GM12878 (cell line): ENCODE results near the gene AP2A2. TPM values are rescaled to one million over a fixed set of nuclear protein-coding genes. Genes with fewer than 3 reads are reported as not detected.

ENCODE experiments used
- ATAC-seq: fragments of 200-7000 bp; cut with Tn5 transposase; 3 replicates; pipeline ENCODE4 v1.9.1; 2020; ENCODE audit warnings: mild to moderate bottlenecking, moderate library complexity
- BruUV-seq: library from RNA; stranded (reverse); fragments of 400-500 nt; replicated peaks from 2 replicates; lab custom pipeline; 2021; lab: Mats Ljungman, UMichigan
- CTCF ChIA-PET: fragments of 300-600 bp; sonication (Branson Sonifier 250); formaldehyde crosslinking; extraction: SDS; loops from one replicate; lab custom pipeline; 2021; ENCODE audit warnings: inconsistent platforms; lab: Yijun Ruan, JAX
- POLR2A ChIA-PET: fragments of 350-600 bp; formaldehyde crosslinking; extraction: SDS; loops from one replicate; lab custom pipeline; 2021; ENCODE audit warnings: inconsistent platforms; lab: Charles Lee
- RAD21 ChIA-PET: fragments of 300-600 bp; sonication (Branson Sonifier 250); formaldehyde crosslinking; loops from one replicate; lab custom pipeline; 2023; ENCODE audit warnings: antibody characterized with exemption; ENCODE audit not compliant: unreplicated experiment; lab: Charles Lee
- SMC1A ChIA-PET: fragments of 300-600 bp; sonication (Branson Sonifier 250); formaldehyde crosslinking; loops from one replicate; lab custom pipeline; 2023; ENCODE audit not compliant: unreplicated experiment, uncharacterized antibody; lab: Charles Lee
- DNase-seq: peaks from one replicate; pipeline ENCODE4 v3.0.0-alpha.2; 2011; ENCODE audit warnings: low read depth, low spot score
- FAIRE-seq: peaks from 3 replicates; lab custom pipeline; 2011; peaks lifted over from hg19 to GRCh38; lab: Jason Lieb, UNC
- H2AFZ ChIP-seq: 2 replicates; pipeline ENCODE4 v1.6.0; 2011; ENCODE audit warnings: low read depth, low read length, control low read depth; ENCODE audit not compliant: control insufficient read depth
- H3K27ac ChIP-seq: 2 replicates; pipeline ENCODE4 v1.5.1; 2011; ENCODE audit warnings: control low read depth; ENCODE audit not compliant: control insufficient read depth, insufficient read depth
- H3K27me3 ChIP-seq, 2 experiments: replicated peaks in 1 of 2; 2 replicates each; pipeline versions ENCODE4 v1.6.0 to v1.6.1; 2011; ENCODE audit warnings: low read length in 1 of 2; ENCODE audit not compliant: control insufficient read depth in 2 of 2, insufficient read depth in 2 of 2
- H3K36me3 ChIP-seq, 2 experiments: 2 replicates each; pipeline ENCODE4 v1.5.1; 2011; ENCODE audit warnings: low read length in 1 of 2; ENCODE audit not compliant: control insufficient read depth in 2 of 2, insufficient read depth in 2 of 2
- H3K4me1 ChIP-seq: 2 replicates; pipeline ENCODE4 v1.6.1; 2011; ENCODE audit warnings: mild to moderate bottlenecking, low read length, moderate library complexity, mixed read lengths; ENCODE audit not compliant: control insufficient read depth, insufficient read depth
- H3K4me2 ChIP-seq: 2 replicates; pipeline ENCODE4 v1.6.0; 2011; ENCODE audit warnings: control low read depth; ENCODE audit not compliant: control insufficient read depth, insufficient read depth
- H3K4me3 ChIP-seq: fragments of 200-600 bp; sonication (generic); 2 replicates; pipeline ENCODE4 v1.5.1; 2016
- H3K79me2 ChIP-seq: 2 replicates; pipeline ENCODE4 v1.6.0; 2011; ENCODE audit warnings: low read length; ENCODE audit not compliant: control insufficient read depth, insufficient read depth
- H3K9ac ChIP-seq: 2 replicates; pipeline ENCODE4 v1.8.0; 2011; ENCODE audit warnings: low read length, control low read depth, mixed read lengths; ENCODE audit not compliant: control insufficient read depth, insufficient read depth
- H3K9me3 ChIP-seq: replicated peaks from 3 replicates; pipeline ENCODE4 v1.5.1; 2011; ENCODE audit warnings: mild to moderate bottlenecking, low read length; ENCODE audit not compliant: control insufficient read depth, insufficient read depth
- H4K20me1 ChIP-seq: 2 replicates; pipeline ENCODE4 v1.6.0; 2011; ENCODE audit not compliant: control insufficient read depth, insufficient read depth
- ATF7 ChIP-seq: fragments of 450-650 bp; IDR thresholded peaks from 2 replicates; pipeline ENCODE4 v1.6.1; 2016; ENCODE audit warnings: low read depth, mild to moderate bottlenecking
- FOXM1 ChIP-seq: IDR thresholded peaks from 2 replicates; pipeline ENCODE4 v1.6.1; 2012; ENCODE audit warnings: low read depth, mild to moderate bottlenecking, inconsistent platforms, low read length, moderate library complexity
- HCFC1 ChIP-seq: fragments of 150-350 bp; IDR thresholded peaks from 2 replicates; pipeline ENCODE4 v1.6.1; 2014; ENCODE audit warnings: low read length
- MEF2A ChIP-seq: IDR thresholded peaks from 2 replicates; pipeline ENCODE4 v1.6.1; 2011; ENCODE audit warnings: low read depth, mild to moderate bottlenecking, low read length, moderate library complexity; ENCODE audit not compliant: insufficient read depth
- POLR2AphosphoS2 ChIP-seq: IDR thresholded peaks from 2 replicates; pipeline ENCODE4 v1.6.1; 2011; ENCODE audit warnings: low read depth, mild to moderate bottlenecking, low read length, improper control_type of control experiment, moderate library complexity
- RUNX3 ChIP-seq: IDR thresholded peaks from 2 replicates; pipeline ENCODE4 v1.6.1; 2012; ENCODE audit warnings: low read length, inconsistent platforms
- SREBF1 ChIP-seq: IDR thresholded peaks from 2 replicates; pipeline ENCODE4 v1.6.1; 2012; ENCODE audit warnings: mild to moderate bottlenecking, low read length
- WGBS: methylation state at CpG from one replicate; pipeline ENCODE4 v1.1.6; 2016; ENCODE audit warnings: low lambda C conversion rate; ENCODE audit not compliant: insufficient replicate concordance, insufficient coverage; ENCODE audit errors: missing lambda C conversion rate; 5-methylcytosine and 5-hydroxymethylcytosine counted together
- in situ Hi-C: fragments of 300-500 bp; cut with MboI; formaldehyde crosslinking; loops from 9 replicates; pipeline ENCODE4 v1.14.3; 2018; ENCODE audit warnings: mixed read lengths
- intact Hi-C: fragments of 100-400 bp; cut with micrococcal nuclease; formaldehyde crosslinking; loops from one replicate; pipeline ENCODE4 v1.14.2; 2022; ENCODE audit not compliant: unreplicated experiment
- polyA plus RNA-seq, 11 experiments: library from polyadenylated mRNA; depleted of rRNA in 4 of 11; unstranded in 6 of 11; stranded (reverse) in 5 of 11; fragments of >200 nt; fragmentation: Nextera tagmentation in 4 of 11; fragmentation: Illumina TruSeq in 1 of 11; extraction: Ambion mirVana in 4 of 11; extraction: Trizol in 1 of 11; gene quantifications; 1 replicate in 1 of 11; 2 replicates in 10 of 11; pipeline versions ENCODE4 v1.2.1 to v1.2.3, GENCODE V29; 2011 to 2016; ENCODE audit warnings: inconsistent platforms in 2 of 11, missing spikeins in 2 of 11, low read depth in 1 of 11
- total RNA-seq, 4 experiments: library from RNA; depleted of rRNA in 3 of 4; stranded (reverse); fragments of >200 nt in 3 of 4; fragmentation: Illumina TruSeq in 1 of 4; extraction: Trizol in 1 of 4; gene quantifications; 2 replicates each; pipeline versions ENCODE4 v1.2.1 to v1.2.3, GENCODE V29; 2013 to 2021
- TF ChIP-seq, protein P1 (sequence below): fragments of 450-650 bp; formaldehyde crosslinking; IDR thresholded peaks from 2 replicates; pipeline ENCODE4 v1.5.0; 2022; ENCODE audit warnings: mild to moderate bottlenecking, missing genetic modification characterization
- TF ChIP-seq, protein P2 (sequence below): fragments of 450-650 bp; IDR thresholded peaks from 2 replicates; pipeline ENCODE4 v1.6.1; 2017; ENCODE audit warnings: low read depth, mild to moderate bottlenecking, moderate library complexity

Gene AP2A2
- total and polyA plus RNA-seq, 10 of the 15 experiments (the other 5 are each of a cell fraction or from before 2014, with no cell fraction given): 0.58 to 48.8 (median 18.2) TPM

DNA sequence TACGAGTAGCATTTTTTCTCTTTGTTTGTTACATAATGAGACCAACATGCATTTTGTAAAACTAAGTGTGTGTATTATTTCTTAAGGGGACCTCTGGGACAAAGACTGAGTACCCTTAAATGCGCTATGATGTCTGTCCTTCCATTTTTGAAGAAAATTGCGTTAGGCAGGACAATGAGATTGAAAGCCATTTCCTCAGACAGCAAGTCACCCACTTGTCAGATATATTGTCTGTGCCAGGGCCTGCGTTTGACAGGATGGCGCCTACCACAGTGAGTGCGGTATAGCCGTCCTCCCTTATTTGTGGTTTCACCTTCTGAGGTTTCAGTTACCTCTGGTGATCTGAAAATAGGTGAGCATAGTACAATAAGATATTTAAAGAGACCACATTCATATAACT lies 2.2 kb downstream of the AP2A2 start:
- H3K79me2 ChIP-seq: peaks cover 31% of the 10 kb centered on the region

DNA sequence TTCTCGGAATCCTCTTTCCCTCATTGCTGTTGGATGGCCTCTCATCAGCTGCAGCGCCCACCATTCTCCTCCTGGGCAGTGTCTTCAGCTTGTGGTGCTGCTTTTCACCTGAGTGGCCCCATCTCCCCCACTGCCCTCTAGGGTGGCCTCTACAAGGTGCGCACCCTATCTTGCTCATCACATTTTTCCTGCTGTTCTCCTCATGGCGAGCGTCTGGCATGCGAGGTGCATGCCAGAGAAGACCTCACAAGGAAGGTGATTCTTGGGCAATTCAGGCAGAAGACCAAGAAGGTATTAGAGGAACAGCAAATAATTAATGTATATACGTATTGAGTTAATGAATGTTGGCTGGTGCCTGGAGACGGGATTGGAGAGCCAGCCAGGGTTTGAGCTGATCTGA lies 3.1 kb downstream of the AP2A2 start:
- H3K4me1 ChIP-seq: peaks cover 7% of the 10 kb centered on the region; the same call in 1 of the 2 replicates
- 85% methylated on average over 8 of the region's 8 CpGs for WGBS
- no TSS peak for BruUV-seq
- no peaks in the 10 kb centered on the region for H3K9me3 ChIP-seq
- CTCF ChIA-PET: interaction anchor here (1.0 to 1.1 kb wide), 2 partner anchors 10 to 80 kb away, joined by 3 read pairs; no protein-coding TSS in a partner anchor
- H3K36me3 ChIP-seq: no peaks in the 10 kb centered on the region
- H3K79me2 ChIP-seq: peaks cover 36% of the 10 kb centered on the region
- H2AFZ ChIP-seq: no peak overlapping the region
- ATAC-seq (no peak), DNase-seq (no peak), FAIRE-seq (no peak)
- SMC1A ChIA-PET: interaction anchor here (1.0 to 1.5 kb wide), 2 partner anchors 18 to 86 kb away, joined by 3 to 4 read pairs; partner anchors contain the start of genes POLR2L and TSPAN4
- peak overlapping the region; percentile 9; the same call in 1 of the 2 replicates for H3K4me2 ChIP-seq
- intact Hi-C loops: loop anchor here (5.0 kb wide), 1 partner anchor 124 kb away; no protein-coding TSS in a partner anchor
- POLR2A ChIA-PET: interaction anchor here (1.2 kb wide), 1 partner anchor 12 kb away, joined by 3 read pairs; no protein-coding TSS in a partner anchor
- RAD21 ChIA-PET: no interaction called here
- no peaks in the 10 kb centered on the region for H3K27me3 ChIP-seq
- no peaks in the 10 kb centered on the region for H4K20me1 ChIP-seq
- H3K27ac ChIP-seq: no peak overlapping the region
- no peak overlapping the region for H3K9ac ChIP-seq
- in situ Hi-C loops: no loop called here
- H3K4me3 ChIP-seq: no peak overlapping the region
- TF ChIP-seq, protein P1, sequence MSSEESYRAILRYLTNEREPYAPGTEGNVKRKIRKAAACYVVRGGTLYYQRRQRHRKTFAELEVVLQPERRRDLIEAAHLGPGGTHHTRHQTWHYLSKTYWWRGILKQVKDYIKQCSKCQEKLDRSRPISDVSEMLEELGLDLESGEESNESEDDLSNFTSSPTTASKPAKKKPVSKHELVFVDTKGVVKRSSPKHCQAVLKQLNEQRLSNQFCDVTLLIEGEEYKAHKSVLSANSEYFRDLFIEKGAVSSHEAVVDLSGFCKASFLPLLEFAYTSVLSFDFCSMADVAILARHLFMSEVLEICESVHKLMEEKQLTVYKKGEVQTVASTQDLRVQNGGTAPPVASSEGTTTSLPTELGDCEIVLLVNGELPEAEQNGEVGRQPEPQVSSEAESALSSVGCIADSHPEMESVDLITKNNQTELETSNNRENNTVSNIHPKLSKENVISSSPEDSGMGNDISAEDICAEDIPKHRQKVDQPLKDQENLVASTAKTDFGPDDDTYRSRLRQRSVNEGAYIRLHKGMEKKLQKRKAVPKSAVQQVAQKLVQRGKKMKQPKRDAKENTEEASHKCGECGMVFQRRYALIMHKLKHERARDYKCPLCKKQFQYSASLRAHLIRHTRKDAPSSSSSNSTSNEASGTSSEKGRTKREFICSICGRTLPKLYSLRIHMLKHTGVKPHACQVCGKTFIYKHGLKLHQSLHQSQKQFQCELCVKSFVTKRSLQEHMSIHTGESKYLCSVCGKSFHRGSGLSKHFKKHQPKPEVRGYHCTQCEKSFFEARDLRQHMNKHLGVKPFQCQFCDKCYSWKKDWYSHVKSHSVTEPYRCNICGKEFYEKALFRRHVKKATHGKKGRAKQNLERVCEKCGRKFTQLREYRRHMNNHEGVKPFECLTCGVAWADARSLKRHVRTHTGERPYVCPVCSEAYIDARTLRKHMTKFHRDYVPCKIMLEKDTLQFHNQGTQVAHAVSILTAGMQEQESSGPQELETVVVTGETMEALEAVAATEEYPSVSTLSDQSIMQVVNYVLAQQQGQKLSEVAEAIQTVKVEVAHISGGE (CRISPR knock-in tag): no peak
- TF ChIP-seq HCFC1 (no peak), FOXM1 (no peak), POLR2AphosphoS2 (no peak), MEF2A (no peak)
- TF ChIP-seq, protein P2, sequence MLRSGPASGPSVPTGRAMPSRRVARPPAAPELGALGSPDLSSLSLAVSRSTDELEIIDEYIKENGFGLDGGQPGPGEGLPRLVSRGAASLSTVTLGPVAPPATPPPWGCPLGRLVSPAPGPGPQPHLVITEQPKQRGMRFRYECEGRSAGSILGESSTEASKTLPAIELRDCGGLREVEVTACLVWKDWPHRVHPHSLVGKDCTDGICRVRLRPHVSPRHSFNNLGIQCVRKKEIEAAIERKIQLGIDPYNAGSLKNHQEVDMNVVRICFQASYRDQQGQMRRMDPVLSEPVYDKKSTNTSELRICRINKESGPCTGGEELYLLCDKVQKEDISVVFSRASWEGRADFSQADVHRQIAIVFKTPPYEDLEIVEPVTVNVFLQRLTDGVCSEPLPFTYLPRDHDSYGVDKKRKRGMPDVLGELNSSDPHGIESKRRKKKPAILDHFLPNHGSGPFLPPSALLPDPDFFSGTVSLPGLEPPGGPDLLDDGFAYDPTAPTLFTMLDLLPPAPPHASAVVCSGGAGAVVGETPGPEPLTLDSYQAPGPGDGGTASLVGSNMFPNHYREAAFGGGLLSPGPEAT: no peak

More for the DNA sequence above, 2.2 kb downstream of the AP2A2 start:
- in situ Hi-C loops (no loop called here), intact Hi-C loops (loop anchor here (5.0 kb wide), 1 partner anchor 124 kb away; no protein-coding TSS in a partner anchor)
- CTCF ChIA-PET: no interaction called here
- Histone ChIP-seq H3K9ac (no peak overlapping the region; the same call in 1 of the 2 replicates), H3K9me3 (no peaks in the 10 kb centered on the region), H2AFZ (no peak overlapping the region), H4K20me1 (no peaks in the 10 kb centered on the region), H3K4me3 (no peak overlapping the region), H3K27ac (no peak overlapping the region), H3K36me3 (no peaks in the 10 kb centered on the region), H3K4me1 (peaks cover 7% of the 10 kb centered on the region; the same call in 1 of the 2 replicates), H3K4me2 (peak overlapping the region; percentile 60), H3K27me3 (no peaks in the 10 kb centered on the region)
- FAIRE-seq (no peak), DNase-seq (no peak), ATAC-seq (peak; percentile 61)
- WGBS: 39% methylated on average over 7 of the region's 7 CpGs
- SMC1A ChIA-PET: interaction anchor here (0.6 to 1.5 kb wide), 4 partner anchors 19 to 85 kb away, joined by 3 to 4 read pairs (median 3); partner anchors contain the start of genes POLR2L and TSPAN4
- POLR2A ChIA-PET: interaction anchor here (0.6 kb wide), 2 partner anchors 17 to 385 kb away, joined by 3 read pairs; no protein-coding TSS in a partner anchor
- RAD21 ChIA-PET: no interaction called here
- TF ChIP-seq ATF7 (0 out of 2 replicates have a peak, but pooled peaks have one; percentile 8), SREBF1 (no peak), RUNX3 (peak; percentile 82)
- BruUV-seq: no TSS peak
